ENCODE measurements around the gene LSR.
A peak's percentile ranks its signal among the peaks of the same experiment; 100 is the strongest.
"Not testable (repeated sequence)": the region's sequence is repeated elsewhere in the genome, so short reads cannot be mapped to it uniquely, and the experiment has no call there.

Gene LSR

DNA sequence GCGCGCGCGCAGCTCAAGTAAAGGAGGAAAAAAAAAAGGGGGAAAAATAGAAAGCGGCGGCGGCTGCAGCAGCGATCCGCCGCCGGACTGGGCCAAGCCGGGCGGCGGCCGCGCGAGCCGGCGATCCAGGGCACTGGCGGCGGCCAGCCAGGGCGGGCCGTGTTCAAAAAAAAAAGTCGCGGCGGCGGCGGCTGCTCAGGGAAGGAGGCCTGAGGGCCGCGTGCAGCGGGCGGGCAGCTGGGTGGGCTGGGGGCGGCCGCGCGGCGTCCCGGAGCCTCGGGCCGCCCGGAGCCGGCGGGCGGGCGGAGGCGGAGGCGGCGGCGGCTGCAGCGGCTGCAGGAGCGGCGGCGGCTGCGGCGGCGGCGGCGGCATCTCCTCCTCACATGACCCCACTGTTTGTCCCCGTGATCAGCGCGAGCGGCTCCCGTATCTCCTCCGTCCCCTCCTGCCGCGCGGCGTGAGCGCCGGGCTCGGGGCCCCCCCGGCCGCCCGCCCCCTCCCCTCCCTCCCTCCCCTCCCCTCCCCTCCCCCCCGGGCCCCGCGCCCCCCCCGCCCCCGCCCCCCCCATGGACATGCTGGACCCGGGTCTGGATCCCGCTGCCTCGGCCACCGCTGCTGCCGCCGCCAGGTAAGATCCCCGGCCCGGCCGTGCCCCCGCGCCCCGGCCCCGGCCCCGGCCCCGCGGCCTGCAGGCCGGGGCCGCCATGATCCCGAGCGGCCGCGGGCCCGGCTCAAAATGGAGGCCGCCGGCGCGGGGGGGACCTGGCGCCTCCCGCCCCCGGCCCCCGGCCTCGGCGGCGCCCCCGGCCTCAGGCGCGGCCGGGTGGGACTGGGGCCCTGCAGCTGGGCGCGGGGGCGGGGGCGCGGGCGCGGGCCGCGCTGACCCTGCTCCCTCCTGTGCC is 20.0 kb downstream of the LSR start, which contains the start of gene USF2:
USF2 (plus strand) TSS at position 427 of the 902 bp plus-strand sequence; CDS start at position 567, 140 bp downstream.
- peak; percentile 72 for DNase-seq

DNA sequence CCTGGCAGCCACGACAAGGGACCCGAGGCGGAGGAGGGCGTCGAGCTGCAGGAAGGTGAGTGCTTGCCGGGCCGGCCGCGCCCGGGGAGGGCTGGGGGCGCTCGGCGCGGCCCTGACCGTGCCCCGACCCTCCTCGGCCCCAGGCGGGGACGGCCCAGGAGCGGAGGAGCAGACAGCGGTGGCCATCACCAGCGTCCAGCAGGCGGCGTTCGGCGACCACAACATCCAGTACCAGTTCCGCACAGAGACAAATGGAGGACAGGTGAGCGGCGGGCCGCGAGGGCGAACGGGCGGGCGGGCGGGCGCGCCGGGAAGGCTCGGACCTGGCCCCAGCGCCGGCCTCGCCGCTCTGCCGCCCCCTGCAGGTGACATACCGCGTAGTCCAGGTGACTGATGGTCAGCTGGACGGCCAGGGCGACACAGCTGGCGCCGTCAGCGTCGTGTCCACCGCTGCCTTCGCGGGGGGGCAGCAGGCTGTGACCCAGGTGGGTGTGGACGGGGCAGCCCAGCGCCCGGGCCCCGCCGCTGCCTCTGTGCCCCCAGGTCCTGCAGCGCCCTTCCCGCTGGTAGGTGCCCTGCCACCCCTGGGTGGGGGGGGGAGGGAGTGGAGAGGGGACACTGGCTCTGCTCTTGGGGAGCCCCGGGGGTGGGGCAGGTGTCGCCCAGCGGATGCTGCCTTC is 20.8 kb downstream of the LSR start:
- DNase-seq = peak; percentile 78

DNA sequence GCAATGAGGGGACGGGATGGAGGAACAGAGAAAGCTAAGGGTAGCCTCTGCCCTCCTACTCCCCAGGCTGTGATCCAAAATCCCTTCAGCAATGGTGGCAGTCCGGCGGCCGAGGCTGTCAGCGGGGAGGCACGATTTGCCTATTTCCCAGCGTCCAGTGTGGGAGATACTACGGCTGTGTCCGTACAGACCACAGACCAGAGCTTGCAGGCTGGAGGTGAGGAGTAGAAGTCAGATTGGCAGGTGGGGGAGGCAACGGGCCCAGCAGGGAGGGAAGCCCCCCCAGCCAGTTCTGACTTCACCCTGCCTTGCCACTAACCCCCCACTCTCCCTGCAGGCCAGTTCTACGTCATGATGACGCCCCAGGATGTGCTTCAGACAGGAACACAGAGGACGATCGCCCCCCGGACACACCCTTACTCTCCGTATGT is 21.6 kb downstream of the LSR start:
- no peak for DNase-seq

DNA sequence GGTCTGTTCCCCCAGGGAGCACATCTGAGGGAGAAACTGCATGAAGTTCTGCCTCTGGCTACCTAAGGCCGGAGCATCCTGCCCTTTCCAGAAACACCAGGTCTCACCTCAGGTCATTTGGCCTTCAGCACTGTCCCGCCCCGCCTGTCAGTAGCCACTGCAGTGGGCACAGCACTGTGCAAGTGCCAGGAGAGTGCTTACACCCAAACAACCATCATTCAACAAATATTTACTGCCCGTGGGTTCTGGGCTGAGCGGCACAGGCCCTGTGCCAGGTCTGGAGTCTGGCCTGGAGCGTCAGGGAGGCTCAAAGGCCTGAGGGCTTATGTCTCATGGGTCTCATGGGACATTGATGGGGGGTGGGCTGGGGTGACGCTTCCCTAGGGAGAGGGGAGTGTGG is 22.7 kb downstream of the LSR start:
- DNase-seq = no peak

DNA sequence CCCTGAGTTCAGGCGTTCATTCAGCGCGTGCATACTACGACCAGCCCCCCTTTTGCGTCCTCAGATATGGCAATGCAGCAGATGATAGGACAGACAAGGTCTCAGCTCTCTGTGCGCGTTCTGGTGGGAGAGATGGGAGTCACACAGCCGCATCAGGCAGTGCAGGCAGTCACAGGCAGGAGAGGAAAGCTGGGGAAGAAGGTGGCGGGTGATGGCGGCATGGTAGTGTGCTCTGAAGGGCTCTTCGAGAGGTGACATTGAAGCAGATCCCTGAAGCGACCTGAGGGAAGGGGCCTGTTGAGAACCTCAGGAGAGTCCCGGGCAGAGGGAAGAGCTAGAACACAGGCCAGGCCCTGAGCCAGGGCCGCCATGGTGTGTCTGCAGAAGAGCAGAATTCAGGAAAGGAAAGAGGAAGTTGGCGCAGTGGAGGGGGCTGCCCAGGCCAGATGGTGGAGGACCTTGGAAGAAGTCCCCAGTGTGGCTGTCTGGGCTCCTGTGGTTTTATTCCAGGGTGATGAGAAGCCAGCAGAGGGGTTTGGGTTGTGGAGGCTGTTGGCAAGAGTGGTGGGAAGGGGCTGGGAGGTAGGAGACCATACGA is 23.4 kb downstream of the LSR start:
- DNase-seq = peak; percentile 76

DNA sequence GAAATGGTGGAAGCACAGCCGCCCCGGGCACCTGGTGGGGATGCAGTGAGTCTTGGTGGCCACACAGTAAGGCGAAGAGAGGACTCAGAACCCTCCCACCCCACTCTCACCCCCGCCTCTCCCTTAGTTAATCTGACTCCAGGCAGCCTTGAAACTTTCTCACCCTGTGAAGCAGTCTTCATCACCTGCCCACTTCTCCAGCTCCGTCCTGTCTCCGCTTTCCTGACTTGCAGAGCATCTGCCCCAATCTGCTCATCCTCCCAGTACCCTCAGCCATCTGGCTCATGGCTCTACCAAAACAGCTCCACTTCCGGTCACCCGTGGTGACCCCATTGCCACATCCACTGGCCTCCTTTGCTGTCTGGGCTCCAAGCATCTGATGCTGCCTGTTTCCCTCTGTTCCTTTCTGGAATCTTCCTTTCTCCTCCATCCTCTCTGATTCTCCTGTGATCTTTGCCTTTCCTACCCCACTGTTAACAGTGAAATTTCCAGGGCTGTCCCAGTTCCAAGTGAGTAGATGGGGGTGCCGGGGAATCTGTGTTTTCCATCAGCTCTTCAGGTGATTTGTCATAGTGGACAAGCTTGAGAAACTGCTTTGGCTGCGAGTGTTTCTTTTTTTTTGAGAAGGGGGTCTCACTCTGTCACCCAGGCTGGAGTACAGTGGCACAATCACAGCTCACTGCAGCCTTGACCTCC is 24.3 kb downstream of the LSR start:
- no peak for DNase-seq

DNA sequence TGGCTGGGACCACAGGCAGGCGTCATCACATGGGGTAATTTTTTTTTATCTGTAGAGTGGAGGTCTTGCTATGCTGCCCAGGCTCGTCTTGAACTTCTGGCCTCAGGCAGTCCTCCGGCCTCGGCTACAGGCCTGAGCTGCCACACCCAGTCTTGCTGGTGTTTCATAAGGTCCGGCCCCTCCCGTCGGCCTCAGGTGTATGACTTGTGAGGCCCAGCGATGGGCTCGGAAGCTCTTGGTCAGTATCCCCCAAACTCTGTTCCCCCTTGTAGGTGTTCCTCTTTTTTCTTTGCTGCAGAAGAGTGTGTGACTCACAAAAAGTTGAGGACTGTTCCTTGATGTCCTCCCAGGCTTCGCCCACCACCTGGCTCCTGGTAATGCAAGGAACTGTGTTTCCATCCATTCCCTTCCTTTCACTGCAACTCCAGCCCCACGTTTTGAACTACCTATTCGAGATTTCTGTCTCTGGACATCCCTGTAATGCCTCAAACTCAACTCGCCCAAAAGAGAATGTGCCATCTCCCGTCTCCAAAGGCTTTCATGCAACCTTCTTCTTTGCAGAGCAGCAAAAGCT is 25.0 kb downstream of the LSR start:
- no peak for DNase-seq

DNA sequence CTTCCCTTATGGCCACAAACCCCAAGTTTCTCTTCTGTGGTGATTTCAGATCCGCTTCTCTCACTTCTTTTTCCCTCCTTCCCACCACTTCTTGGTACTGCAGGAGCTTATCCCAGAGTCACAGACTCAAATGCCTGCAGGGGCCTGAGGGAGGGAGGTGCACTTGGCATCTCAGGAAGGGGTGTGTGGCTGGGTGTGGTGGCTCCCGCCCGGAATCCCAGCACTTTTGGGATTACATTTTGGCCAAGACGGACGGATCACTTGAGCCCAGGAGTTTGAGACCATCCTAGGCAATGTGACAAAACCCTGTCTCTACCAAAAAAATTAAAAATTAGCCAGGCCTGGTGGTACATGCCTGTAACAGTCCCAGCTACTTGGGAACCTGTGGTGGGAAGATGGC is 25.5 kb downstream of the LSR start:
- DNase-seq = no peak

DNA sequence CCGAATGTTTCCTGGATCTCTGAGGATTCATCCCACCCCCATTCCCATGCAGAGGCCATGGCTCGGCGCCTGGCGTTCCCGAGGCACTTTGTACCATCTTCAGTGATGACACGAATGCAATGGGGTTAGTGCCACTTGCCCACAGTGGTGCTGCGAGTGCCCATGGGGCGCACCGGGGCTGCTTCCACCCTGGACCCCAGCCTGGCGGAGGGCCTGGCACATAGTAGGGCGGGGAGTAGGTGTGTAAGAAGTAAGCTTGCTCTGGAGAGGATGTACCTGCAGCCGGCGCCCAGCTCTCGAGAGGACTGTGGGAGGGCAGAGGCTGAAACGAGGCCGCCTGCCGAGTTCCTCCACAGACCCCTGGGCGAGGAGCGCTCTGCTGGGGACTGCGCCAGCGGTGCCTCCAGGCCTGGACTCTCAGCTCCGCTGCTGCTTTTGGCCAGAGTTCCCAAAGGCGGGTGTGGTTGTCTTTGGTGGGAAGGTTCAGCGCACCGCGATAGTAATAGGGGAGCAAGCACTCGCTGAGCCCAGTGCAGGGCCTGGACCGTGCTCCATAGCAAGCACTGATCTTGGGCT is 28.0 kb downstream of the LSR start:
- no peak for DNase-seq

DNA sequence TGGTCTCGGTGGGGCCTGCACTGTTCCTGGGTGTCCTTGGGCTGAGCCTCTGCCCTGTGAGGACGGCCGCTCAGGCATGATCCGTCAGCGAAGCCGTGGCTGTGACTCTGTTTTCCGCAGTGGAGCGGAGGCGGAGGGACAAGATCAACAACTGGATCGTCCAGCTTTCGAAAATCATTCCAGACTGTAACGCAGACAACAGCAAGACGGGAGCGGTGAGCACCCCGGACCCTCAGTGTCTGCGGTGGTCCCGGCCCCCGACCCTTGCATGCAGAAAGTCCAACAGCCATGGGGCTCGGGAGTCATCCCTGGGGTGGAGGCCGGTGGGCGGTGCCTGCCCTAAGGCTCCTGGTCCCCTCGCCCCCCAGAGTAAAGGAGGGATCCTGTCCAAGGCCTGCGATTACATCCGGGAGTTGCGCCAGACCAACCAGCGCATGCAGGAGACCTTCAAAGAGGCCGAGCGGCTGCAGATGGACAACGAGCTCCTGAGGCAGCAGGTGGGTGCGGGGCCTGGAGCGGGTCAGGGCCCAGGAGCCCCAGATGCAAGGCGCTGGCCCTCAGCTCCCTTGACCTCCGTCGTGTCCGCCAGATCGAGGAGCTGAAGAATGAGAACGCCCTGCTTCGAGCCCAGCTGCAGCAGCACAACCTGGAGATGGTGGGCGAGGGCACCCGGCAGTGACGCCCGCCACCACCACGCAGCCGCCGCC is 29.9 kb downstream of the LSR start:
- no peak for DNase-seq

DNA sequence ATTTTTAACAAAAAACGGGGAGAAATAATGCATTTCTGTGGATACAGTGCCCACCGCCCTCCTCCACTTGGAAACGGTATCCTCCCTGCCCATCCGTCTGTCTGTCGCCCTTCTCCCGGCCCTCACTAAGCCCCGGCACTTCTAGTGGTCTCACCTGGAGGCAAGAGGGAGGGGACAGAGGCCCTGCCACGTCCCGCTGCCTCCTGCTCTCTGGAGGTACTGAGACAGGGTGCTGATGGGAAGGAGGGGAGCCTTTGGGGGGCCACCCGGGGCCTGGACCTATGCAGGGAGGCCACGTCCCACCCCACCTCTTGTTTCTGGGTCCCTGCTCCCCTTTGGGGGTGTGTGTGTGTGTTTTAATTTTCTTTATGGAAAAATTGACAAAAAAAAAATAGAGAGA is 30.6 kb downstream of the LSR start:
- no peak for DNase-seq

DNA sequence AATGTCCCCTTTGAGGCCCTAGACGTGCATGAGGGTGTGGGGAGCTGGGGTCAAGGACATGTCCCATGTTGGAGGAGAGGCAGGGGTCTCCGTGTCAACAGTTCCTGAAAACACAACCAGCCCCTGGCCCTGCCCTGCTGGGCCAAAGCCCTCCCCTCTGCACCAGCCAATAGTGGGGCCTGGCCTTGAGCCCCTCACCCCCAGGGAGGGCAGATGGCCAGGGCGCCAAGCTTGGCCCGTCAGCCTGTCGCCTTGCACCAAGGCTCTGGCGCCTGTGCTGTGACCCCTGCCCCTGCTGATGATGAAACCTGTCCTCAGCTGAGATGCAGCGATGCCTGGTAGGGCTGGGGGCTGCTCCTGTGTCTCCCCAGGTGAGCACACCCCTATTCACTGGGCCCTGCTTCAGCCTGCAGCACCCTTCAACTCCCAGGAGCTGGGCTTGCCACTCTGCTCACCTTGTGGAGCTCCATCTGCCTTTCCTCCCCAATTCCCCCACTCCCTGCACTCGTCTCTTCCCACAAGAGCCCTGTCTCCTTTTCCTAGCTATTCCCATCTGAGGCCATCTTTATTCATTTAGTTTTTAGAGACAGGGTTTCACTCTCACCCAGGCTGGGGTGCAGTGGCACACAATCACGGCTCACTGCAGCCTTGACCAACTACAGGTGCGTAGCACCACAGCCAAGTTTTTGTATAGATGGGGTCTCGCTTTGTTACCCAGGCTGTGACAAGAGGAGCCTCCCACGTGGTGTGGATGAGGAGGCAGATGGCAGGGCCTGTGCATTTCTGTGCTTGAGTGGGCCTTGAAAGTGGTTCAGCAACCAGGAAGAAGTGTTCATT is 31.4 kb downstream of the LSR start:
- DNase-seq = no peak

DNA sequence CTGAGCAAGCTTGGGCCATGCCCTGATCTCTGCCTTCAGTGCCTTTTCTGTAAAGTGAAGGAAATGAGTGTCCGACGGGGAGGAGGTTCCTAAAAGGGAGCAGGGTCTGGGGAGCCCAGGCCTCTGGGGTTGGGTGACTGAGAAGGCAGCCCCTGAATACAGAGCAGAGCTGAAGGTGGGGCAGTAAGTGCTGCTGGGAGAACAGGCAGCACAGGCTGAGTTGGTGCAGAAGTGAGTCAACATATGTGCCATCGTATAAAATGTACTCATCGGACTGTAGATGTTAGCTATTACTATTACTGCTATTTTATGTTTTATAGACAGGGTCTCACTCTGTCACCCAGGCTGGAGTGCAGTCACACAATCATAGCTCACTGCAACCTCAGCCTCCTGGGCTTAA is 32.5 kb downstream of the LSR start:
- no peak for DNase-seq

DNA sequence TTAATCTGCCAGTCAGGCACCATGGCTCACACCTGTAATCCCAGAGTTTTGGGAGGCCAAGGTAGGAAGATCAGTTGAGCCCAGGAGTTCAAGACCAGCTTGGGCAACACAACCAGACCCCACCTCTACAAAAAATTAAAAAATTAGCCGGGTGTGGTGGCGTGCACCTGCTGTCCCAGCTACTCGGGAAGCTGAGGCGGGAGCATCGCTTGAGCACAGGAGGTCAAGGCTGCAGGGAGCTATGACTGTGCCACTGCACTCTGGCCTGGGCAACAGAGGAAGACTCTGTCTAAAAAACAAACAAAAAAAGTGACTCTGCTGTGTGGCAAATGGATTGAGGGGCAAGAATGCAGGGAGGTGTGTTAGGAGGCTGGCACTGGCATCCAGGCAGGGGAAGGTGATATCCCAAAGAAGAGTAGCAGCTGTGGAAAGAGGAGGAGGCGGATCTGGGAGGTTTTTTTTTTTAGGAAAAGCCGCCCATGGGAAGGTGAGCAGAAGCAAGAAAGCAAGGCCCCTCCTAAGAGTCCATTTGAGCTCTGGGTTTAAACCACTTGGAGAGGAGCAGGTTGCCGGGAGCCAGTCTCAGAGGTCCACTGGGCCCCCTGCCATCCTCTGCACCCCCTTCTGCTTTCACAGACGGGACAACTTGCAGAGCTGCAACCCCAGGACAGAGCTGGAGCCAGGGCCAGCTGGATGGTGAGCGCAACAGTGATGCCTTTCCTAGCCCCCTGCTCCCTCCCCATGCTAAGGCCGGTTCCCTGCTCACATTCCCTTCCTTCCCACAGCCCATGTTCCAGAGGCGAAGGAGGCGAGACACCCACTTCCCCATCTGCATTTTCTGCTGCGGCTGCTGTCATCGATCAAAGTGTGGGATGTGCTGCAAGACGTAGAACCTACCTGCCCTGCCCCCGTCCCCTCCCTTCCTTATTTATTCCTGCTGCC is 35.6 kb downstream of the LSR start:
- DNase-seq = no peak

DNA sequence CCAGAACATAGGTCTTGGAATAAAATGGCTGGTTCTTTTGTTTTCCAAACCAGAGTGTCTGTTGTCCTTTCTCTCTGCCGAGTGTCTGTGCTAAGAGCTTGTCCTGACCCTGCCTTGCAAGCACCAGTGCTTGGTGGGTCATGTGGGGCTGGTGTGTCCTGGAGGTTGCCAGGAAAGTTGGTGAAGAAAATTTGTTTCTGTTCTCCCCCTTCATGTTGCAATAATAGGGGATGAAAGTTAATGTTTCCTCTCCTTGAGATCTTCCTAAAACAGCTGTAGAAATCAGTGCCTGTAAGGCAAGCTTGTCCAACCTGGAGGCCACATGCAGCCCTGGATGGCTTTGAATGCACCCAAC is 36.3 kb downstream of the LSR start:
- DNase-seq = peak; percentile 77

DNA sequence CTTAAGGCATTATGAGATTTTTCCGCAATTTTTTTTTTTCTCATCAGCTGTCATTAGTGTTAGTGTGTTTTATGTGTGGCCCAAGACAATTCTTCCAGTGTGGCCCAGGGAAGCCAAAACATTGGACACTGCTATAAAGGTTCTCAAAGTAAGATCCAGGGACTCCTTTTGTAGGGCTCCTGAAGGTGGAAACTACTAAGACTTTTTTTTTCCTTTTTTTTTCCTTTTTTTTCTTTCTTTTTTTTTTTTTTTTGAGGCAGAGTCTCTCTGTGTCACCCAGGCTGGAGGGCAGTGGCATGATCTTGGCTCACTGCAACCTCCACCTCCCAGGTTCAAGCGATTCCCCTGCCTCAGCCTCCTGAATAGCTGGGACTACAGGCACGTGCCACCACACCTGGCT is 36.7 kb downstream of the LSR start:
- DNase-seq = not testable (repeated sequence)

DNA sequence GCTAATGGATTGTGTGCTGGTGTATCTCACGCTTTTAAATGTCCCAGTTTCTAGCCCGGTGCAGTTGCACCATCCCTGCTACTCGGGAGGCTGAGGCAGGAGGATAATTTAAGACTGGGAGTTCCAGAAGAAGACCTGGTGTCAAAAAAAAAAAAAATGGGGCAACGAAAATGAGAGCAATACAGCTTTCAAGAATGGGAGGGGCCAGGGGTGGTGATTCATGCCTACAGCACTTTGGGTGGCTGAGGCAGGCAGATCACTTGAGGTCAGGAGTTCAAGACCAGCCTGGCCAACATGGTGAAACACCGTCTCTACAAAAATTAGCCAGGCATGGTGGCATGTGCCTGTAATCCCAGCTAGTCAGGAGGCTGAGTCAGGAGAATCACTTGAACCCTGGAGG is 37.3 kb downstream of the LSR start:
- peak; percentile 71 for DNase-seq

DNA sequence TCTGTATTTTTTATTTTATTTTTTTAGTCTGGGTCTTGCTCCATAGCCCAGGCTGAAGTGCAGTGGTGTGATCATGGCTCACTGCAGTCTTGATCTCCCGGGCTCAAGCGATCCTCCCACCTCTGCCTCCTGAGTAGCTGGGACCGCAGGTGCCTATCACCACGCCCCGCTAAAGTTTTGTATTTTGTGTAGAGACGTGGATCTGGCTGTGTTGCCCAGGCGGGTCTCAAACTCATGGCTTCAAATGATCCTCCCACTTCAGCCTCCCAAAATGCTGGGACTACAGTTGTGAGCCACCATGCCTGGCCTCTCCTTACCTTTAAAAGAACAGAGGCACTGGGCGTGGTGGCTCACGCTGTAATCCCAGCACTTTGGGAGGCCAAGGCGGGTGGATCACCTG is 38.9 kb downstream of the LSR start:
- DNase-seq = no peak

DNA sequence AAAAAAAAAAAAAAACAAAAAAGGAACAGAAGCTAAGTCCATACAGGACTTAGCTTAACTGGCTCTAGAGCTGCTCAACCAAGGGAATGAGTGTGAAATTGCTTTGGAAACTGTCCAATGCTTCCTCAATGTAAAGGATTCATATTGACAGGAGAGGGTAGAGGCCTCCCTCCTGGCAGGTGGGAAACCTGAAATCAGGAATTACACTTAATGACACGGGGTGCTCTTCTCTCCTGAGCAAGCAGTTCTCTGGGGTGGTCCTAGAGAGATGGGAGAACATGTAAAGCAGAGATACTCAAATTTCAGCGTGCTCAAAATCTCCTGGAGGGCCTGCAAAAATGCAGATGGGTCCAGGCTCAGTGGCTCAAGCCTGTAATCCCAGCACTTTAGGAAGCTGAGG is 39.5 kb downstream of the LSR start:
- DNase-seq = no peak

DNA sequence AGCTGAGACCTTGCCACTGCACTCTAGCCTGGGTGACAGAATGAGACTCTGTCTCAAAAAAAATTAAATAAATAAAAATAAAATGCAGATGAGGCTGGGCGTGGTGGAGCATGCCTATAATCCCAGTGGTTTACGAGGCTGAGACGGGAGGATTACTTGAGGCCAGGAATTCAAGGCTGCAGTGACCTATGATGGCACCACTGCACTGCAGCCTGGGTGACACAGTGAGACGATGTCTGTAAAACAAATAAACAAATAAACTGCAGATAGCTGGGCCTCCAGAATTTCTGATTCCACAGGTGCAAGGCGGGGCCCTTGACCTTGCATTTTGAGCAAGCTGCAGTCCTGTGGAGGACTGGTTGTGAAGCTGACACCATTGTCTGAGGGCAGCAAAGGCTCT is 40.1 kb downstream of the LSR start:
- no peak for DNase-seq
